Uterus (tissue), 2 donors: Measurements from ENCODE around the gene COL4A2.

Experiments used
- CTCF ChIP-seq, 4 experiments: fragments of 200-600 bp in 2 of 4; fragments of 450-650 bp in 2 of 4; sonication (generic) in 2 of 4; IDR thresholded peaks; one replicate each; pipeline ENCODE4 v1.5.1; 2016 to 2019; ENCODE audit warnings: antibody characterized with exemption in 4 of 4, mild to moderate bottlenecking in 2 of 4, moderate library complexity in 1 of 4
- POLR2A ChIP-seq, 2 donors: fragments of 450-650 bp; IDR thresholded peaks; one replicate each; pipeline ENCODE4 v1.6.1; 2016; ENCODE audit warnings: antibody characterized with exemption in 2 of 2, mild to moderate bottlenecking in 1 of 2, moderate library complexity in 1 of 2

DNA sequence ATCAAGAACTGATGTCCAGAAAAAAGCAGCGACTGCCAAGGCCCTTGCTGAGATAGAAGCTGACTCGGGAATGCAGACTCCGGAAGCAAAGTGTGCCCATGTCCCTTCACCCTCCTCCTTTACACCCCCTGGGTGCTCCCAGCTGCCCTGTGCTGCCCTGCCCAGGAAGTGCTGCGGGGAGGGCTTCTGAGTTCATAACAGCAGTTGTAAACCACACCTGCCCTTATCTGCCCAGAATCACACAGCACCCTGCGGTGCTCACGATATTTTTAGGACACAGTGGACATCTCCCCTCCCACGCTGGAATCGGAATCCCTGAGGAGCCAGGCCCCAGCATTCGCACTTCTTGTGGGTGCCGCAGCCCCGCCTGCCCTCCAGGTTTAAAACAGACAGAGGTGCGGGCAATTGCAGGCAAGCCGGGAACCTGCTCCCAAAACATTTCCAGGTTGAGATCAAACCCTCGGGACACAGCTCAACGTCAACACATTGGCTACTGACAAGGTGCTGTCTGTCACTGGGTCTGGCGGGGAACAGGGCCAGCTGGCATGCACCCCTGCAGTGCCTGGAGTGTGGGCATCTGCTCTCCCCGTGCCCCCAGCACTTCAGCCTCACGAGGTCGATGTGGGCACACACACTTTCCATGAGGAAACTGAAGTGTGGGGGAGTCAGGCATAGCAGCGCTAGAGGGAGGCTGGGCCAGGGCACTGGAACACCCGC is 217.6 kb downstream of the COL4A2 start:
- TF ChIP-seq CTCF (IDR thresholded peaks at IDR 0.05), result no peak
- TF ChIP-seq POLR2A (IDR thresholded peaks at IDR 0.05), result no peak
